Omental fat pad (tissue), 4 donors: ENCODE results near the gene LRRC8B. TPM values are rescaled to one million over a fixed set of nuclear protein-coding genes. Genes with fewer than 3 reads are reported as not detected.
A peak's percentile ranks its signal among the peaks of the same experiment; 100 is the strongest.

ENCODE experiments used
- ATAC-seq: fragments of 150-250 bp; one replicate; pipeline ENCODE4 v1.9.1; 2016; ENCODE audit warnings: mild to moderate bottlenecking, moderate library complexity; ENCODE audit not compliant: low FRiP score
- DNase-seq: peaks from one replicate; pipeline ENCODE4 v3.0.0-alpha.2; 2019; ENCODE audit warnings: low spot score
- total RNA-seq, 4 donors: library from RNA; depleted of rRNA; stranded (reverse); fragments of >200 nt; gene quantifications; one replicate each; pipeline ENCODE4 v1.1.0, GENCODE V29; 2016
- TF ChIP-seq, protein P1 (sequence below), 3 donors: fragments of 450-650 bp; IDR thresholded peaks; one replicate each; pipeline ENCODE4 v1.5.1; 2016 to 2017; ENCODE audit warnings: antibody characterized with exemption in 3 of 3, mild to moderate bottlenecking in 3 of 3, moderate library complexity in 2 of 3

LRRC8B gene
- total RNA-seq, result 10 to 100 TPM in 2 of 4 donors, 1 to 10 TPM in 2; 5.7 to 30.3 (median 10.7) TPM

DNA sequence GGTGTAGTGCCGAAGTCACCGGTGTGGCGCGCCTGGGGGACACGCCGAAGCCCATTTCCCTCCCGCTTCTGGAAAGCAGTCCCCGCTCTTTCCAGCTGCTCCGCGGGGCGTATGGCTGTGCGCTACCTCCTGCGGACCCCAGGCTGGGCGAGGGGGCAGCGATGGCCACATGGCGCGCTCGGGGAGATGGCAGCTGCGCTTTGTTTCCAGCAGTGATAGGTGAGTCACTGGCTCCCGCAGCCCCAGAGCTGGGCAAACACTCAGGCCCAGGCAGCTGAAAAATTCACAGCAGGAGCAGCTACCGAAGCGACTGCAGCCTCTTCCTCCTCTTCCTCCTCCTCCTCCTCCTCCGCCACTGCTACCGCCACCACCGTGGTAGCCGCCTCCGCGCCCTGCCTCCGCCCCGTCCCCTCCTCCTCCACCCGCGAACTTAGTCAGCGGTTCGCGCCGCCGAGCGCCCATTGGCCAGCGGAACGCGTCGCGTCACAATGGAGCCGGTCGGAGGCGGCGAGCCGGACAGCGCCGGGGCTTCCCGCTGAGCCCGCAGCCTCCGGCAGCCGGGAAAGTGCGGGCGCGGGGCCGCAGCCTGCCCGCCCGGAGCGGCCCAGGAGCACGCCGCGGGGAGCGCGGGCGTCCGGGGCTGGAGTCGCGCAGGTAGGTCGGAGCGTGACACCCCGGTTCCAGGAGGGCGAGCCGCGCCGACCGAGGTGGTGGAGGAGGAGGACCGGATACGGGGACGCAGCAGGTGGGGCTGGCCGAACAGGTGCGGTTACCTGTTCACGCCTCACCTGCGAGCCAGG lies at the start of gene LRRC8B:
TSS of gene LRRC8B (plus strand) at position 461 of the 800 bp plus-strand sequence. CDS start 57,822 bp downstream, outside the sequence.
- DNase-seq, result peak; percentile 56
- ATAC-seq, result peak; percentile 97
- TF ChIP-seq, protein P1, sequence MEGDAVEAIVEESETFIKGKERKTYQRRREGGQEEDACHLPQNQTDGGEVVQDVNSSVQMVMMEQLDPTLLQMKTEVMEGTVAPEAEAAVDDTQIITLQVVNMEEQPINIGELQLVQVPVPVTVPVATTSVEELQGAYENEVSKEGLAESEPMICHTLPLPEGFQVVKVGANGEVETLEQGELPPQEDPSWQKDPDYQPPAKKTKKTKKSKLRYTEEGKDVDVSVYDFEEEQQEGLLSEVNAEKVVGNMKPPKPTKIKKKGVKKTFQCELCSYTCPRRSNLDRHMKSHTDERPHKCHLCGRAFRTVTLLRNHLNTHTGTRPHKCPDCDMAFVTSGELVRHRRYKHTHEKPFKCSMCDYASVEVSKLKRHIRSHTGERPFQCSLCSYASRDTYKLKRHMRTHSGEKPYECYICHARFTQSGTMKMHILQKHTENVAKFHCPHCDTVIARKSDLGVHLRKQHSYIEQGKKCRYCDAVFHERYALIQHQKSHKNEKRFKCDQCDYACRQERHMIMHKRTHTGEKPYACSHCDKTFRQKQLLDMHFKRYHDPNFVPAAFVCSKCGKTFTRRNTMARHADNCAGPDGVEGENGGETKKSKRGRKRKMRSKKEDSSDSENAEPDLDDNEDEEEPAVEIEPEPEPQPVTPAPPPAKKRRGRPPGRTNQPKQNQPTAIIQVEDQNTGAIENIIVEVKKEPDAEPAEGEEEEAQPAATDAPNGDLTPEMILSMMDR (IDR thresholded peaks at IDR 0.05), result no peak

DNA sequence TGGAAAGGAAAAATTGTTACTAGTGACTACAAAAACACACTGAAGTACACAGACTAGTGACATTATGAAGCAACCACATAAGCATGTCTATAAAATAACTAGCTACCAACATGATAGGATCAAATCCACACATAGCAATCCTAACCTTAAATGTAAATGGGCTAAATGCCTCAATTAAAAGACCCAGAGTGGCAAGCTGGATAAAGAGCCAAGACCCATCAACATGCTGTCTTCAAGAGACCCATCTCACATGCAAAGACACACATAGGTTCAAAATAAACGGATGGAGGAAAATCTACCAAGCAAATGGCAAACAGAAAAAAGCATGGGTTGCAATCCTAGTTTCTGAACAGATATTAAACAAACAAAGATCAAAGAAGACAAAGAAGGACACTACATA lies 49.4 kb upstream of the LRRC8B start:
- DNase-seq, result no peak
- TF ChIP-seq, protein P1 (IDR thresholded peaks at IDR 0.05), result no peak
- ATAC-seq, result no peak

DNA sequence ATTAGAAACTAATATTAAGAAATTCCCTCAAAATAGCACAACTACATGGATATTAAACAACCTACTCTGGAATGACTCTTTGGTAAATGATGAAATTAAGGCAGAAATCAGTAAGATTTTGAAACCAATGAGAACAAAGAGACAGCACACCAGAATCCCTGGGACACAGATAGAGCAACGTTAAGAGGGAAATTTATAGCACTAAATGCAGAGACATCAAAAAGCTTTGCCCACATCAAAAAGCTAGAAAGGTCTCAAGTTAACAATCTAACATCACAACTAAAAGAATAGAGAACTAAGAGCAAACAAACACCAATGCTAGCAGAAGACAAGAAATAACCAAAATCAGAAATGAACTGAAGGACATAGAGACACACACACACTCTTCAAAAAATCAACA lies 48.6 kb upstream of the LRRC8B start:
- ATAC-seq (no peak), DNase-seq (no peak)
- TF ChIP-seq, protein P1 (IDR thresholded peaks at IDR 0.05), result no peak

DNA sequence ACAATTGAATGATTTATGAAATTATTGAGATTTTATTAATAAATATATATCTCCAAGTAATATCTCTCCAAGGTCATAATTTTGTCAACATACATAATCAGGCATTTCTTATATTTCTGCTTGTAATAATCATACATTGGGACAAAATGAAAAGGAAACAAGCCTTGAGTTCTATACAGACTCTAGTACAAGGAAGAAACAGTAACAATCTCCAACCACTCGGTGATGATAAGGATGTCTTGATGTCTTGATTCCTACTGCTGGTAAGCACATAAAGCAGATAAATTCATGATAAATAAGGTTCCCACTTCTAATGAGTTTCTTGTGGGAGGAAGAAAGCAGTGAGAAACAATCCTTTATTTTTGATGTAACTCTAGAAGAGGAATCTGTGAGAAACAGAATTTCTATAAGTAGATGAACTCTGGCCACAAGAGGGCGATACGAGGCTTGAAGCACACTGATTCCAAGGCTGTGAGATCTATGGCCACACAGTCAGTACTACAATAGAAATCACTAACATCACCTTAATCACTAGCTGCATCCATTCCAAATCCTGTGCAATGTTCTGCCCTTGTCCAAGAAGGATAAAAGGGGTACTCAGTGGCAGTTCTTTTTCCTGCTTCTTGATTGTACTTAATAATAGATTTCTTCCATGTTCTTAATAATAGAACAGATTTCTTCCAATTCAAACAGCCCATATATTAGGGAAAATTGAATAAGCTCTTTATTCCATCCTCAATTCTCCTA lies 41.4 kb upstream of the LRRC8B start:
- ATAC-seq, result peak; percentile 54
- DNase-seq, result peak; percentile 90
- TF ChIP-seq, protein P1 (IDR thresholded peaks at IDR 0.05), result peak in 1 of 3 donors; percentile 56

DNA sequence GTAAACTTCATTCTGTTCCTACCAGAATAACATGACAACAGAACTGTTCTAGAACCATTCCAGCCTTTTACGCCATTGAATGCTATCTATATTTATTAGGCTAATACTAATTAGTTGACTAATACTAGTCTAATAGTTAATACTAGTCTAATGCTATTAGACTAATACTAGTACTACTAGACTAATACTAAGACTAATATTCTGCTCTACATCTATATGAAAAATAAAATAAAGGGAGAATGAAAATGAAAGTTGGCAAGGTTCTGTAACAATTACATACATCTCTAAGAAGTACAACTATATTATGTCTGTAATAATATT lies 40.9 kb upstream of the LRRC8B start:
- DNase-seq (no peak), ATAC-seq (no peak)
- TF ChIP-seq, protein P1 (IDR thresholded peaks at IDR 0.05), result no peak

DNA sequence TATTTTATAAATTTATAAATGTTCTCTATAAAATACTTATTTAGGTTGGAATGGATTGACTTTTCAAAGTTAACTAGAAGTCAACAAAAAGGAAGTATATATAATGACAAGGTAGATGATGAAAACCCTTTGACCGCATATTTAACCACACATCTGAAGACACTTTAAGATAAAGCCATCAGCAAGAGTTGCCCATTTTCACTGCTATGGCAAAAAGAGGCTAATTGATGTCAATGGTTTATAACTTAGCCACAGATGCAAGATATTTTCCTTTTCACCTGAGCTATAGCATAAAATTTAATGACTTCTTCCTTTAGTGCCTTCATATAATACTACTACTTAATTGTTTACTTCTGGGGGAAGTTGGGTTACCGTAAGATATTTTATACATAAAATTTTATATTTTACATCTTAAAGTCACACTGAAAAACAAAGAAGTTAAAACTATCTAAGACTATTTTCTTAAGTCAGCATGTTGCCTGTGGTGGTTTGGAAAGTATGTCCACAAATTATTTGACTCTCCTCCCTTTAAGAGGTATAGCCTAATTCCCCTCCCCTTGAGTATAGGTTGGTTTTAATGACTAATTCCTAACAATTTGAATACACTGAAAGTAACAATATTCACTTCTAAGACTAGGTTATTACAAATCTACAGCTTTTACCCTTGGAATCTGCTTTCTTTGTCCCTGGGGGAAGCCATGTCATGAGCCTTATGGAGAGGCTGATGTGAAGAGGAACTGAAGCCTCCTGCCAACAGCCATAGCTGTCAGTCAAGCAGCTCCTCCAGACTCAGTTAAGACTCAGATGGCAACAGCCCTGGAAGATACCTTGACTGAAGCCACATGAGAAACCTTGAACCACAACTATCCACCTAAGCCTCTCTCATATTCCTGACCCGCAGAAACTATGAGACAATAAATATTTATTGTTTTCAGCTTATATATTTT lies 40.3 kb upstream of the LRRC8B start:
- TF ChIP-seq, protein P1 (IDR thresholded peaks at IDR 0.05), result no peak
- DNase-seq, result no peak
- no peak for ATAC-seq
